HepG2 (cell line): ENCODE measurements around the gene SRBD1. TPM values are rescaled to one million over a fixed set of nuclear protein-coding genes. Genes with fewer than 3 reads are reported as not detected.
A peak's percentile ranks its signal among the peaks of the same experiment; 100 is the strongest.

ENCODE experiments used
- ATM ChIP-seq: fragments of 450-650 bp; IDR thresholded peaks from 2 replicates; pipeline ENCODE4 v1.7.1; 2017; ENCODE audit warnings: mild to moderate bottlenecking, borderline replicate concordance
- BORCS8-MEF2B ChIP-seq: sonication (generic); formaldehyde crosslinking; IDR thresholded peaks from 2 replicates; pipeline ENCODE4 v1.8.0; 2022; ENCODE audit warnings: mild to moderate bottlenecking, missing genetic modification reagents
- CCDC6 ChIP-seq: sonication (generic); formaldehyde crosslinking; IDR thresholded peaks from 2 replicates; pipeline ENCODE4 v1.8.1; 2022; ENCODE audit warnings: mild to moderate bottlenecking, missing genetic modification reagents, moderate library complexity
- FOXP1 ChIP-seq, 2 experiments: fragments of 450-650 bp in 1 of 2; IDR thresholded peaks; 2 replicates each; pipeline ENCODE4 v1.6.1; 2017 to 2018; ENCODE audit warnings: antibody characterized with exemption in 1 of 2
- FUBP1 ChIP-seq: sonication (generic); formaldehyde crosslinking; IDR thresholded peaks from 2 replicates; pipeline ENCODE4 v1.5.1; 2020; ENCODE audit warnings: missing genetic modification reagents, mild to moderate bottlenecking, borderline replicate concordance
- HNF4A ChIP-seq: sonication (generic); formaldehyde crosslinking; IDR thresholded peaks from 2 replicates; pipeline ENCODE4 v1.4.0; 2020; ENCODE audit warnings: missing genetic modification reagents
- KLF6 ChIP-seq: IDR thresholded peaks from 2 replicates; pipeline ENCODE4 v1.8.0; 2016; ENCODE audit warnings: missing biosample characterization, missing genetic modification reagents
- MED1 ChIP-seq: sonication (generic); formaldehyde crosslinking; IDR thresholded peaks from 2 replicates; pipeline ENCODE4 v1.4.0; 2020; ENCODE audit warnings: missing genetic modification reagents
- PRPF4 ChIP-seq: fragments of 200-400 bp; formaldehyde crosslinking; IDR thresholded peaks from 2 replicates; pipeline ENCODE4 v1.6.1; 2016; ENCODE audit warnings: low read length, low read depth; ENCODE audit not compliant: poor library complexity, severe bottlenecking
- RARG ChIP-seq: sonication (generic); formaldehyde crosslinking; IDR thresholded peaks from 2 replicates; pipeline ENCODE4 v1.4.0; 2020; ENCODE audit warnings: low read depth, mild to moderate bottlenecking, missing genetic modification reagents
- RELA ChIP-seq: sonication (generic); formaldehyde crosslinking; IDR thresholded peaks from 2 replicates; pipeline ENCODE4 v1.4.0; 2020; ENCODE audit warnings: missing genetic modification reagents
- SMC3 ChIP-seq: IDR thresholded peaks from 2 replicates; pipeline ENCODE4 v1.6.1; 2011; ENCODE audit warnings: low read length, improper control_type of control experiment
- SP140L ChIP-seq: sonication (generic); formaldehyde crosslinking; IDR thresholded peaks from 2 replicates; pipeline ENCODE4 v1.4.0; 2020; ENCODE audit warnings: missing genetic modification reagents, borderline replicate concordance
- SP5 ChIP-seq: IDR thresholded peaks from 2 replicates; pipeline ENCODE4 v1.6.1; 2016; ENCODE audit warnings: low read depth, borderline replicate concordance
- TFAP4 ChIP-seq: sonication (generic); IDR thresholded peaks from 2 replicates; pipeline ENCODE4 v1.6.1; 2016; ENCODE audit warnings: low read depth, borderline replicate concordance
- TFDP2 ChIP-seq: sonication (generic); formaldehyde crosslinking; IDR thresholded peaks from 2 replicates; pipeline ENCODE4 v1.4.0; 2020; ENCODE audit warnings: missing genetic modification reagents
- WIZ ChIP-seq: sonication (generic); formaldehyde crosslinking; IDR thresholded peaks from 2 replicates; pipeline ENCODE4 v1.5.1; 2020; ENCODE audit warnings: mild to moderate bottlenecking, missing genetic modification reagents
- YEATS2 ChIP-seq: sonication (generic); formaldehyde crosslinking; IDR thresholded peaks from 2 replicates; pipeline ENCODE4 v1.4.0; 2020; ENCODE audit warnings: missing genetic modification reagents, borderline replicate concordance
- ZEB1 ChIP-seq: IDR thresholded peaks from 2 replicates; pipeline ENCODE4 v1.6.1; 2012; ENCODE audit warnings: mild to moderate bottlenecking, low read depth, inconsistent platforms; ENCODE audit not compliant: insufficient replicate concordance
- ZFP91 ChIP-seq: sonication (generic); formaldehyde crosslinking; IDR thresholded peaks from 2 replicates; pipeline ENCODE4 v1.9.0; 2022; ENCODE audit warnings: missing genetic modification reagents, mild to moderate bottlenecking, borderline replicate concordance
- ZNF225 ChIP-seq: sonication (generic); formaldehyde crosslinking; IDR thresholded peaks from 2 replicates; pipeline ENCODE4 v1.4.0; 2020; ENCODE audit warnings: mild to moderate bottlenecking, missing genetic modification reagents
- ZNF24 ChIP-seq: fragments of 450-650 bp; IDR thresholded peaks from 2 replicates; pipeline ENCODE4 v1.6.1; 2017; ENCODE audit warnings: antibody characterized with exemption, mild to moderate bottlenecking
- ZNF446 ChIP-seq: sonication (generic); formaldehyde crosslinking; IDR thresholded peaks from 2 replicates; pipeline ENCODE4 v1.5.0; 2020; ENCODE audit warnings: mild to moderate bottlenecking, missing genetic modification reagents
- ZNF552 ChIP-seq: sonication (generic); formaldehyde crosslinking; IDR thresholded peaks from 2 replicates; pipeline ENCODE4 v1.9.0; 2022; ENCODE audit warnings: missing genetic modification reagents, mild to moderate bottlenecking, borderline replicate concordance
- ZNF724P ChIP-seq: sonication (generic); formaldehyde crosslinking; IDR thresholded peaks from 2 replicates; pipeline ENCODE4 v1.8.0; 2022; ENCODE audit warnings: missing genetic modification reagents, borderline replicate concordance
- polyA plus RNA-seq, 8 experiments: library from polyadenylated mRNA; depleted of rRNA in 3 of 8; stranded (reverse) in 7 of 8; unstranded in 1 of 8; fragments of >200 nt; fragmentation: Illumina TruSeq in 4 of 8; extraction: Trizol in 4 of 8; gene quantifications; 2 replicates each; pipeline versions ENCODE4 v1.2.1 to v1.2.3, GENCODE V29; 2011 to 2016; ENCODE audit warnings: low read depth in 4 of 8, missing spikeins in 1 of 8, mixed read lengths in 1 of 8; ENCODE audit not compliant: insufficient read depth in 1 of 8
- total RNA-seq, 5 experiments: library from RNA; depleted of rRNA; stranded (reverse); fragments of >200 nt; fragmentation: Illumina TruSeq; extraction: Trizol; gene quantifications; 2 replicates each; pipeline ENCODE4 v1.2.3, GENCODE V29; 2016; ENCODE audit warnings: low read depth in 1 of 5

The SRBD1 gene
- total and polyA plus RNA-seq, 2 of the 13 experiments (the other 11 are each of a cell fraction or from before 2014, with no cell fraction given) = 3.2 to 23.9 TPM

- TF ChIP-seq TFDP2 (CRISPR knock-in tag) (no peak), WIZ (CRISPR knock-in tag) (peak; percentile 51; the same call in 1 of the 2 replicates), YEATS2 (CRISPR knock-in tag) (no peak), SP5 (peak; percentile 42; the same call in 1 of the 2 replicates), SMC3 (peak; percentile 66; the same call in 1 of the 2 replicates), FUBP1 (no peak), ZNF724P (peak; percentile 61; the same call in 1 of the 2 replicates), PRPF4 (no peak), SP140L (CRISPR knock-in tag) (no peak), ATM (no peak), HNF4A (CRISPR knock-in tag) (no peak), CCDC6 (no peak), TFAP4 (no peak), KLF6 (CRISPR knock-in tag) (no peak), ZEB1 (no peak), FOXP1 (IDR thresholded peaks at IDR 0.05) (no peak), FOXP1 (CRISPR knock-in tag; IDR thresholded peaks at IDR 0.05) (no peak), ZNF24 (no peak), RELA (CRISPR knock-in tag) (no peak; the same call in 1 of the 2 replicates), BORCS8-MEF2B (CRISPR knock-in tag) (no peak), ZNF225 (CRISPR knock-in tag) (peak; percentile 80; the same call in 1 of the 2 replicates), ZNF446 (CRISPR knock-in tag) (no peak), RARG (CRISPR knock-in tag) (no peak), ZFP91 (CRISPR knock-in tag) (peak; percentile 84; the same call in 1 of the 2 replicates), ZNF552 (CRISPR knock-in tag) (no peak), MED1 (CRISPR knock-in tag) (no peak)
Observed at GRCh38 chr2:45643543-45644542, 32.8 kb upstream of the SRBD1 start (continued).
